A673 (cell line): ENCODE measurements around the gene SLC23A2. TPM values are rescaled to one million over a fixed set of nuclear protein-coding genes. Genes with fewer than 3 reads are reported as not detected.

Experiments
- BruUV-seq: library from RNA; stranded (reverse); fragments of 400-500 nt; replicated peaks from 2 replicates; lab custom pipeline; 2021; lab: Mats Ljungman, UMichigan
- CTCF ChIA-PET: fragments of 300-600 bp; sonication (Branson Sonifier 250); formaldehyde crosslinking; loops from one replicate; lab custom pipeline; 2022; ENCODE audit warnings: antibody characterized with exemption; lab: Charles Lee
- POLR2A ChIA-PET: fragments of 300-600 bp; sonication (Branson Sonifier 250); formaldehyde crosslinking; loops from one replicate; lab custom pipeline; 2022; ENCODE audit warnings: antibody characterized with exemption; ENCODE audit not compliant: low non-redundant PET; lab: Charles Lee
- DNase-seq: peaks from one replicate; pipeline ENCODE4 v3.0.0-alpha.2; 2015; ENCODE audit warnings: low spot score
- H3K27ac ChIP-seq: fragments of 200-600 bp; sonication (generic); 2 replicates; pipeline ENCODE4 v1.5.1; 2016; ENCODE audit warnings: mixed run types, low read depth, mild to moderate bottlenecking, mixed read lengths, antibody characterized with exemption, low read length; ENCODE audit not compliant: poor library complexity, severe bottlenecking
- H3K27me3 ChIP-seq: fragments of 200-600 bp; sonication (generic); replicated peaks from 2 replicates; pipeline ENCODE4 v1.6.1; 2017; ENCODE audit warnings: mixed run types, low read depth, mild to moderate bottlenecking, mixed read lengths, antibody characterized with exemption, low read length; ENCODE audit not compliant: insufficient read depth, poor library complexity
- H3K36me3 ChIP-seq: fragments of 200-600 bp; sonication (generic); 2 replicates; pipeline ENCODE4 v1.6.1; 2016; ENCODE audit warnings: mixed run types, mild to moderate bottlenecking, mixed read lengths, antibody characterized with exemption, low read length; ENCODE audit not compliant: insufficient read depth, poor library complexity, severe bottlenecking
- H3K4me1 ChIP-seq: fragments of 200-600 bp; sonication (generic); 2 replicates; pipeline ENCODE4 v1.6.1; 2017; ENCODE audit warnings: mixed run types, mild to moderate bottlenecking, mixed read lengths, antibody characterized with exemption, low read length; ENCODE audit not compliant: insufficient read depth, poor library complexity, severe bottlenecking
- H3K4me3 ChIP-seq: fragments of 200-600 bp; sonication (generic); 2 replicates; pipeline ENCODE4 v1.5.1; 2016; ENCODE audit warnings: low read depth, mixed run types, mild to moderate bottlenecking, mixed read lengths, low read length; ENCODE audit not compliant: poor library complexity, severe bottlenecking
- H3K9me3 ChIP-seq: fragments of 200-600 bp; sonication (generic); 2 replicates; pipeline ENCODE4 v1.6.1; 2016; ENCODE audit warnings: mixed run types, low read depth, mild to moderate bottlenecking, mixed read lengths, antibody characterized with exemption, low read length; ENCODE audit not compliant: poor library complexity, severe bottlenecking
- CTCF ChIP-seq: fragments of 300-800, 200-600 bp; sonication (generic); conservative IDR thresholded peaks from 2 replicates; pipeline ENCODE4 v1.5.1; 2017; ENCODE audit warnings: low read depth, mild to moderate bottlenecking, antibody characterized with exemption, low read length, moderate library complexity, mixed read lengths
- EZH2 ChIP-seq: fragments of 200-600 bp; sonication (generic); IDR thresholded peaks from 2 replicates; pipeline ENCODE4 v1.6.1; 2017; ENCODE audit warnings: borderline replicate concordance, low read depth, mild to moderate bottlenecking, mixed read lengths, antibody characterized with exemption, low read length; ENCODE audit not compliant: poor library complexity, severe bottlenecking
- intact Hi-C: fragments of 100-400 bp; cut with micrococcal nuclease; formaldehyde crosslinking; loops from one replicate; pipeline ENCODE4 v1.10.0; 2022; ENCODE audit not compliant: unreplicated experiment
- total RNA-seq: library from RNA; stranded (reverse); gene quantifications from 2 replicates; pipeline ENCODE4 v1.2.3, GENCODE V29; 2021

Gene SLC23A2
- total RNA-seq, 1 experiment from 2014 or later: 29.4 TPM

- no peak overlapping the region for H3K4me3 ChIP-seq
- TF ChIP-seq EZH2 (no peak), CTCF (no peak)
- no peaks in the 10 kb centered on the region for H3K36me3 ChIP-seq
- no peaks in the 10 kb centered on the region for H3K27me3 ChIP-seq
- CTCF ChIA-PET: no interaction called here
- no peak overlapping the region for H3K27ac ChIP-seq
- no peak for DNase-seq
- BruUV-seq: no TSS peak
- H3K4me1 ChIP-seq: peaks cover 10% of the 10 kb centered on the region
- POLR2A ChIA-PET: no interaction called here
- intact Hi-C loops: loop anchor here (10.0 kb wide), 1 partner anchor 61 kb away; no protein-coding TSS in a partner anchor
- no peaks in the 10 kb centered on the region for H3K9me3 ChIP-seq
Observed at GRCh38 chr20:4973330-4974097, 27.8 kb downstream of the SLC23A2 start.

- ChIA-PET CTCF (no interaction called here), POLR2A (interaction anchor here (0.6 kb wide), 1 partner anchor 48 kb away, joined by 15 read pairs; no protein-coding TSS in a partner anchor)
- H3K9me3 ChIP-seq: no peaks in the 10 kb centered on the region
- no peak overlapping the region for H3K27ac ChIP-seq
- H3K4me1 ChIP-seq: peaks cover 2% of the 10 kb centered on the region
- no peaks in the 10 kb centered on the region for H3K36me3 ChIP-seq
- BruUV-seq: no TSS peak
- no peak overlapping the region for H3K4me3 ChIP-seq
- no peak for TF ChIP-seq CTCF
- TF ChIP-seq EZH2: no peak
- intact Hi-C loops: loop anchor here (10.0 kb wide), 1 partner anchor 62 kb away; no protein-coding TSS in a partner anchor
- no peak for DNase-seq
- H3K27me3 ChIP-seq: no peaks in the 10 kb centered on the region
Observed at GRCh38 chr20:4972506-4973251, 28.6 kb downstream of the SLC23A2 start.

- Histone ChIP-seq H3K9me3 (no peaks in the 10 kb centered on the region), H3K4me3 (no peak overlapping the region), H3K27ac (no peak overlapping the region), H3K36me3 (no peaks in the 10 kb centered on the region), H3K27me3 (no peaks in the 10 kb centered on the region), H3K4me1 (no peaks in the 10 kb centered on the region)
- CTCF ChIA-PET: no interaction called here
- no TSS peak for BruUV-seq
- TF ChIP-seq EZH2 (no peak), CTCF (no peak)
- no peak for DNase-seq
- intact Hi-C loops: loop anchor here (10.0 kb wide), 1 partner anchor 64 kb away; no protein-coding TSS in a partner anchor
- POLR2A ChIA-PET: no interaction called here
Observed at GRCh38 chr20:4971064-4971463, 30.2 kb downstream of the SLC23A2 start.
